Transverse colon (tissue), 4 donors: ENCODE measurements around the gene SAMD8.

ENCODE experiments used
- CTCF ChIP-seq, 5 experiments: fragments of 200-600 bp in 3 of 5; fragments of 450-650 bp in 2 of 5; sonication (generic) in 3 of 5; IDR thresholded peaks; 1 replicate in 2 of 5; 2 replicates in 3 of 5; pipeline ENCODE4 v1.5.1; 2016 to 2017; ENCODE audit warnings: antibody characterized with exemption in 5 of 5, inconsistent platforms in 3 of 5, mild to moderate bottlenecking in 2 of 5, moderate library complexity in 1 of 5
- EP300 ChIP-seq: sonication (generic); formaldehyde crosslinking; IDR thresholded peaks from one replicate; pipeline ENCODE4 v1.6.1; 2017; ENCODE audit warnings: antibody characterized with exemption, low read depth
- POLR2A ChIP-seq: fragments of 450-650 bp; IDR thresholded peaks from one replicate; pipeline ENCODE4 v1.6.1; 2016; ENCODE audit warnings: antibody characterized with exemption, mild to moderate bottlenecking, moderate library complexity
- POLR2AphosphoS5 ChIP-seq, 3 donors: sonication (generic); formaldehyde crosslinking; IDR thresholded peaks; one replicate each; pipeline ENCODE4 v1.6.1; 2016; ENCODE audit warnings: antibody characterized with exemption in 3 of 3

DNA sequence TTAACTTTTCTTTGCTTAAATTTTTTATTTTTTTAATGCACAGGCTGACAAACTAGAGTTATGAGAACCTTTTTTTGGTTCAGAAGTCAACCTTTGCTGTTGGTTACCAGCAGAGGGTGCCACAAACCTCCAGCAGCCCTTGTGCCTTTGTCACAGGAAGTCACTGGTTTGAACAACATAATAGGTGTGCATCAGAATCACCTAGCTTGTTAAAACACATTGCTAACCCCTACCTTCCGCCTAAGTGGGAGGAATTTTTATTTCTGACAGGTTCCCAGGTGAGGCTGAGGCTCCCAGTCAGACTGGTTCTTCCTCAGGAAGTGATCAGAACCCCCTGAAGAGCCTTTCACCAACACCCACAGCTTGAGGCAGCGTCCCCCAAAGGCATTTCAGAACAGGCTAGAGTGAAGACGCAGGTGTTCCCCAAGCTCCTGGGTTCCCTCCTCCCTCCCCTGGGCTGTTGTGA, 76.5 kb downstream of the SAMD8 start:
- peak; percentile 61 to 81 (median 70) for TF ChIP-seq CTCF (IDR thresholded peaks at IDR 0.05)
- no peak for TF ChIP-seq EP300
- TF ChIP-seq POLR2A = no peak
- TF ChIP-seq POLR2AphosphoS5 (IDR thresholded peaks at IDR 0.05) = peak in 1 of 3 donors; percentile 6
